Smooth muscle cell (in vitro differentiated cells): ENCODE results near the gene SPTBN2. TPM values are rescaled to one million over a fixed set of nuclear protein-coding genes. Genes with fewer than 3 reads are reported as not detected.

Experiments
- DNase-seq: peaks from one replicate; lab custom pipeline; 2025; ENCODE audit not compliant: unreplicated experiment; lab: John Stamatoyannopoulos, UW
- H2AFZ ChIP-seq: fragments of 200-600 bp; sonication (generic); 2 replicates; pipeline ENCODE4 v1.6.0; 2016; ENCODE audit warnings: antibody characterized with exemption, low read depth, mild to moderate bottlenecking
- H3F3A ChIP-seq: fragments of 200-600 bp; sonication (generic); 2 replicates; pipeline ENCODE4 v1.6.0; 2017; ENCODE audit warnings: antibody characterized with exemption, low read depth
- H3K27ac ChIP-seq: fragments of 200-600 bp; sonication (generic); 2 replicates; pipeline ENCODE4 v1.5.1; 2016; ENCODE audit warnings: low read depth, mild to moderate bottlenecking
- H3K27me3 ChIP-seq: fragments of 200-600 bp; sonication (generic); 2 replicates; pipeline ENCODE4 v1.6.1; 2016; ENCODE audit warnings: low read depth, mild to moderate bottlenecking
- H3K36me3 ChIP-seq: fragments of 200-600 bp; sonication (generic); 2 replicates; pipeline ENCODE4 v1.5.1; 2016; ENCODE audit warnings: low read depth
- H3K4me1 ChIP-seq: fragments of 200-600 bp; sonication (generic); 2 replicates; pipeline ENCODE4 v1.5.1; 2016; ENCODE audit warnings: low read depth
- H3K4me2 ChIP-seq: fragments of 200-600 bp; sonication (generic); 2 replicates; pipeline ENCODE4 v1.6.0; 2016; ENCODE audit warnings: mild to moderate bottlenecking
- H3K4me3 ChIP-seq: fragments of 200-600 bp; sonication (generic); 2 replicates; pipeline ENCODE4 v1.5.1; 2016; ENCODE audit warnings: mild to moderate bottlenecking
- H3K79me2 ChIP-seq: fragments of 200-600 bp; sonication (generic); 2 replicates; pipeline ENCODE4 v1.6.0; 2016; ENCODE audit warnings: low read depth, mild to moderate bottlenecking
- H3K9ac ChIP-seq: fragments of 200-600 bp; sonication (generic); 2 replicates; pipeline ENCODE4 v1.6.0; 2016; ENCODE audit warnings: low read depth
- H3K9me3 ChIP-seq: fragments of 200-600 bp; sonication (generic); replicated peaks from 2 replicates; pipeline ENCODE4 v1.5.1; 2016; ENCODE audit warnings: low read depth
- H4K20me1 ChIP-seq: fragments of 200-600 bp; sonication (generic); 2 replicates; pipeline ENCODE4 v1.6.0; 2016; ENCODE audit warnings: low read depth
- WGBS: methylation state at CpG from one replicate; pipeline ENCODE4 v1.1.7; 2016; ENCODE audit warnings: low lambda C conversion rate; 5-methylcytosine and 5-hydroxymethylcytosine counted together
- polyA plus RNA-seq: library from polyadenylated mRNA; unstranded; fragments of >200 nt; fragmentation: Nextera tagmentation; extraction: Ambion mirVana; gene quantifications from 2 replicates; pipeline ENCODE4 v1.2.1, GENCODE V29; 2016
- total RNA-seq: library from RNA; depleted of rRNA; stranded (reverse); fragments of >200 nt; gene quantifications from 2 replicates; pipeline ENCODE4 v1.2.3, GENCODE V29; 2014
- TF ChIP-seq, protein P1 (sequence below): fragments of 200-600 bp; sonication (generic); IDR thresholded peaks from 2 replicates; pipeline ENCODE4 v1.5.1; 2017; ENCODE audit warnings: borderline replicate concordance, mild to moderate bottlenecking, antibody characterized with exemption; ENCODE audit not compliant: insufficient read depth, poor library complexity, severe bottlenecking

SPTBN2 gene
- total RNA-seq = 15.6 and 20.9 TPM in 2 replicates
- polyA plus RNA-seq = 15.7 and 18.3 TPM in 2 replicates

DNA sequence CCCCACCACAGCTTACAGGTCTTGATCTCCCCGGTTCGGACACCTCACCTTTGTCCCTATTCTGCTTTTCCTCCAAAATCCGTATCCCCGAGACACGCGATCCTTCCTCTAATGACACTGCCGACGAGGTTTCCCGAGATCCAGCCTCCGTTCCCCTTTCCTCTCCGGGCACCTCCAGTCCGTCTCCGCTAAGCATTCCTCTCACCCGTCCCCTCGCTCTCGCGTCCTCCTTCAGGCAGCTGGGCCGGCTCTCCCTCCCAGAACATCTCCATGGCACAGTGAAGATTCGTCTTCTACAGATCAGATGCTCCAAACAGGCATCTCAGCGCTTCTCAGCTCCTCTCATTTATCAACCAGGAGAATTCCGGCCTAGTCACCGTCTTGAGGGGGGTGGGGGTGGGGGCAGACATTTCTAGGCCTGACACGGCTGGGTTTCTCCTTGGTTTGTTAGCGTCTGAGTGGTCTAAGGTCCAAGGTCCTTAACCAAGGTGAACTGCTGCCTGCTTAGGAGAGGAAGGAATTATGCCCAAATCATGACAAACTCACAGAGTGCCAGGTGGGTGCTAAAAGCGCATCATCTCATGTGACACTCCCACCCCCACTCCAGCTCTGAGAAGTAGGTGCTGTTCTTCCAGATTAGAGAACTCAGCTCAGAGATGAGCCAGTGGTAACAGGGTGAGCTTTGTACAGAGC lies at the start of gene SPTBN2:
Gene SPTBN2, minus strand, starts transcription at position 524 of the 693 bp plus-strand sequence. CDS start 7,976 bp downstream, outside the sequence.
- peaks cover 21% of the 10 kb centered on the region for H3K4me1 ChIP-seq
- no peak within 1 kb of the TSS for H3K9ac ChIP-seq
- H3K79me2 ChIP-seq = no peaks in the 10 kb centered on the region
- H3K9me3 ChIP-seq = no peaks in the 10 kb centered on the region
- WGBS = 6% methylated on average over 23 of the region's 25 CpGs
- H3K27ac ChIP-seq = no peak within 1 kb of the TSS
- no peak for DNase-seq
- H4K20me1 ChIP-seq = no peaks in the 10 kb centered on the region
- TF ChIP-seq, protein P1, sequence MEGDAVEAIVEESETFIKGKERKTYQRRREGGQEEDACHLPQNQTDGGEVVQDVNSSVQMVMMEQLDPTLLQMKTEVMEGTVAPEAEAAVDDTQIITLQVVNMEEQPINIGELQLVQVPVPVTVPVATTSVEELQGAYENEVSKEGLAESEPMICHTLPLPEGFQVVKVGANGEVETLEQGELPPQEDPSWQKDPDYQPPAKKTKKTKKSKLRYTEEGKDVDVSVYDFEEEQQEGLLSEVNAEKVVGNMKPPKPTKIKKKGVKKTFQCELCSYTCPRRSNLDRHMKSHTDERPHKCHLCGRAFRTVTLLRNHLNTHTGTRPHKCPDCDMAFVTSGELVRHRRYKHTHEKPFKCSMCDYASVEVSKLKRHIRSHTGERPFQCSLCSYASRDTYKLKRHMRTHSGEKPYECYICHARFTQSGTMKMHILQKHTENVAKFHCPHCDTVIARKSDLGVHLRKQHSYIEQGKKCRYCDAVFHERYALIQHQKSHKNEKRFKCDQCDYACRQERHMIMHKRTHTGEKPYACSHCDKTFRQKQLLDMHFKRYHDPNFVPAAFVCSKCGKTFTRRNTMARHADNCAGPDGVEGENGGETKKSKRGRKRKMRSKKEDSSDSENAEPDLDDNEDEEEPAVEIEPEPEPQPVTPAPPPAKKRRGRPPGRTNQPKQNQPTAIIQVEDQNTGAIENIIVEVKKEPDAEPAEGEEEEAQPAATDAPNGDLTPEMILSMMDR = no peak
- peak within 1 kb of the TSS; percentile 85 for H2AFZ ChIP-seq
- peaks cover 50% of the 10 kb centered on the region for H3K27me3 ChIP-seq
- H3K4me3 ChIP-seq = peak within 1 kb of the TSS; percentile 52
- H3K36me3 ChIP-seq = no peaks in the 10 kb centered on the region
- H3F3A ChIP-seq = peaks cover 12% of the 10 kb centered on the region
- H3K4me2 ChIP-seq = peak within 1 kb of the TSS; percentile 87

- H3K36me3 ChIP-seq = no peaks in the 10 kb centered on the region
- peaks cover 4% of the 10 kb centered on the region for H3K4me1 ChIP-seq
- H3K9me3 ChIP-seq = no peaks in the 10 kb centered on the region
- H3F3A ChIP-seq = no peaks in the 10 kb centered on the region
- DNase-seq = no peak
- TF ChIP-seq, protein P1 = no peak
- H2AFZ ChIP-seq = no peak overlapping the region
- no peaks in the 10 kb centered on the region for H4K20me1 ChIP-seq
- peak overlapping the region; percentile 20 for H3K9ac ChIP-seq
- no peaks in the 10 kb centered on the region for H3K27me3 ChIP-seq
- peak overlapping the region; percentile 76 for H3K27ac ChIP-seq
- H3K79me2 ChIP-seq = no peaks in the 10 kb centered on the region
- H3K4me2 ChIP-seq = no peak overlapping the region
- H3K4me3 ChIP-seq = no peak overlapping the region
Observed at GRCh38 chr11:66768818-66769217, 39.8 kb upstream of the SPTBN2 start.

DNA sequence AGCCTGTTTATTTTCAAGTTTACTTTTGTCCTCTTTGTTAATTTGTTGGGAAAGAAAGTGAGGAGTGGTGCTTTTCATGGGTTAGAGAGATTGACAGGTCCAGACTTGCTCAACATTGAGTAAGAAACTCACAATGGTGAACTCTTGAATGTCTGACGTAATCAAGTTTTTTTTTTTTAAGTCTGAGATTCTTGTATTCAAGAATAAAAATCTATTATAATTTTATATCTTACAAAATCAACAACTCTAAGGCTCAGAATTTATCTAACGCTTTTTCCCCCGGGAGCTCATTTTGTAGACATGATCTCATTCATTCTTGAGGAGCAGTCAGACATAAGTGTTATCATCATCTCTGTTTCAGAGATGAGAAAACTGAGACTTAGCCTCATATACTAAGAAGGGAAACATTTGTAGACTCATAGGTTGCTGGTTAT lies 39.1 kb upstream of the SPTBN2 start:
- TF ChIP-seq, protein P1 = no peak
- H3K27me3 ChIP-seq = no peaks in the 10 kb centered on the region
- peak overlapping the region; percentile 30 for H3K9ac ChIP-seq
- DNase-seq = no peak
- no peaks in the 10 kb centered on the region for H3K9me3 ChIP-seq
- H4K20me1 ChIP-seq = no peaks in the 10 kb centered on the region
- H3F3A ChIP-seq = no peaks in the 10 kb centered on the region
- no peak overlapping the region for H2AFZ ChIP-seq
- WGBS = 45% methylated on average over 3 of the region's 3 CpGs
- H3K4me1 ChIP-seq = peaks cover 4% of the 10 kb centered on the region
- no peak overlapping the region for H3K4me3 ChIP-seq
- H3K4me2 ChIP-seq = peak overlapping the region; percentile 25
- no peaks in the 10 kb centered on the region for H3K79me2 ChIP-seq
- H3K36me3 ChIP-seq = no peaks in the 10 kb centered on the region
- peak overlapping the region; percentile 76 for H3K27ac ChIP-seq

- Histone ChIP-seq H3K27ac (peak overlapping the region; percentile 76), H2AFZ (no peak overlapping the region), H4K20me1 (no peaks in the 10 kb centered on the region), H3K9ac (peak overlapping the region; percentile 30), H3K4me1 (peaks cover 4% of the 10 kb centered on the region), H3K79me2 (no peaks in the 10 kb centered on the region), H3K27me3 (no peaks in the 10 kb centered on the region), H3K9me3 (no peaks in the 10 kb centered on the region), H3F3A (no peaks in the 10 kb centered on the region), H3K4me3 (no peak overlapping the region), H3K36me3 (no peaks in the 10 kb centered on the region), H3K4me2 (peak overlapping the region; percentile 25)
- TF ChIP-seq, protein P1 = no peak
- no peak for DNase-seq
- 83% methylated on average over 1 of the region's 1 CpG for WGBS
Observed at GRCh38 chr11:66767666-66768065, 38.6 kb upstream of the SPTBN2 start.
